ENCODE data around the gene SHISA7.

The SHISA7 gene

DNA sequence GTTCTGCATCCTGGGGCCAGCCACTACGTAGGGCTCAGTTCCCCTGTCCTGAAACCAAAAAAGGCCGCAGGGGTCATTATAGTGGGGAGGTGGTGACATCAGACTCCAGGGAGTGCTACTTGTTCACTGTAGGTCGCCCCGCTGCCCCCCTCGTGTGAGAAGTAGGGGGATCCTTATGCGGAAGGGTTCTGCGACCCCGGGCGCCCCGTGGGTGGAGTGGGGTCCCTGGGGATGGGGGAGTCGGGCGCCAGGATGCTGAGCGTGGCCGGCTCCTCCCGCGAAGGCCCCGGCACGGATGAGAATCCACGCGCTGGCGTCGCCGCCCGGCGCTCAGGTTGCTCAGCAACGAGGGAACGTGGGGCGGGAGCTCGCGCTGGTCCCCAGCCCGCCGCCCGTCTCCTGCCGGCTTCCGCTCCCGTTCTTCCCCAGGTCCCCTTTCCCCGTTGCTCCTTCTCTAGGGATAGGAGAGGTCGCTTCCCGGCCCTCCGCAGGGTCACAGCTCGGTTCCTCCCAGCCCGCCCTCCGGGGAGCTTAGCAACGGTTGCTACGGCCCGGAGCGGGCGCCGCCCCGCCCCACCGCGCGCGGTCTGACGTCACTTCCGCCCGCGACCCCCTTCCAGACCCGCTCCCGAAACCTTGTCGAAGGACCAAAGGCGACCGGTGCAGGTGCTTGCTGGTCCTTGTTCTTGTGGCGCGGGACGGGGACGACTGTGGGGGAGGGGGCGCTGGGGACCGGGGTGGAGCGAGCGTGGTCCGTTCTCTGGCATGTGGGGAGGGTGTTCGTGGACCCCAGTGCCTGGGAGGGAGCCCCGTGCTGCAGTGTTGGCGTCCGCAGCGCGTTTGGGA is 41.7 kb upstream of the SHISA7 start, which contains the start of gene NAT14:
Gene NAT14, plus strand, starts transcription at position 596 of the 846 bp plus-strand sequence. CDS start 521 bp downstream, outside the sequence.
- peak; percentile 93 for DNase-seq (ENCODE audit: low spot score)
- in situ Hi-C loops (cut with MboI; ENCODE audit: low sequenced_read_pairs, unreplicated experiment) = no loop called here
- TF ChIP-seq, protein P1, sequence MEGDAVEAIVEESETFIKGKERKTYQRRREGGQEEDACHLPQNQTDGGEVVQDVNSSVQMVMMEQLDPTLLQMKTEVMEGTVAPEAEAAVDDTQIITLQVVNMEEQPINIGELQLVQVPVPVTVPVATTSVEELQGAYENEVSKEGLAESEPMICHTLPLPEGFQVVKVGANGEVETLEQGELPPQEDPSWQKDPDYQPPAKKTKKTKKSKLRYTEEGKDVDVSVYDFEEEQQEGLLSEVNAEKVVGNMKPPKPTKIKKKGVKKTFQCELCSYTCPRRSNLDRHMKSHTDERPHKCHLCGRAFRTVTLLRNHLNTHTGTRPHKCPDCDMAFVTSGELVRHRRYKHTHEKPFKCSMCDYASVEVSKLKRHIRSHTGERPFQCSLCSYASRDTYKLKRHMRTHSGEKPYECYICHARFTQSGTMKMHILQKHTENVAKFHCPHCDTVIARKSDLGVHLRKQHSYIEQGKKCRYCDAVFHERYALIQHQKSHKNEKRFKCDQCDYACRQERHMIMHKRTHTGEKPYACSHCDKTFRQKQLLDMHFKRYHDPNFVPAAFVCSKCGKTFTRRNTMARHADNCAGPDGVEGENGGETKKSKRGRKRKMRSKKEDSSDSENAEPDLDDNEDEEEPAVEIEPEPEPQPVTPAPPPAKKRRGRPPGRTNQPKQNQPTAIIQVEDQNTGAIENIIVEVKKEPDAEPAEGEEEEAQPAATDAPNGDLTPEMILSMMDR (IDR thresholded peaks at IDR 0.05; ENCODE audit: borderline replicate concordance, control extremely low read depth, extremely low read depth, insufficient read depth, missing control alignments) = no peak

DNA sequence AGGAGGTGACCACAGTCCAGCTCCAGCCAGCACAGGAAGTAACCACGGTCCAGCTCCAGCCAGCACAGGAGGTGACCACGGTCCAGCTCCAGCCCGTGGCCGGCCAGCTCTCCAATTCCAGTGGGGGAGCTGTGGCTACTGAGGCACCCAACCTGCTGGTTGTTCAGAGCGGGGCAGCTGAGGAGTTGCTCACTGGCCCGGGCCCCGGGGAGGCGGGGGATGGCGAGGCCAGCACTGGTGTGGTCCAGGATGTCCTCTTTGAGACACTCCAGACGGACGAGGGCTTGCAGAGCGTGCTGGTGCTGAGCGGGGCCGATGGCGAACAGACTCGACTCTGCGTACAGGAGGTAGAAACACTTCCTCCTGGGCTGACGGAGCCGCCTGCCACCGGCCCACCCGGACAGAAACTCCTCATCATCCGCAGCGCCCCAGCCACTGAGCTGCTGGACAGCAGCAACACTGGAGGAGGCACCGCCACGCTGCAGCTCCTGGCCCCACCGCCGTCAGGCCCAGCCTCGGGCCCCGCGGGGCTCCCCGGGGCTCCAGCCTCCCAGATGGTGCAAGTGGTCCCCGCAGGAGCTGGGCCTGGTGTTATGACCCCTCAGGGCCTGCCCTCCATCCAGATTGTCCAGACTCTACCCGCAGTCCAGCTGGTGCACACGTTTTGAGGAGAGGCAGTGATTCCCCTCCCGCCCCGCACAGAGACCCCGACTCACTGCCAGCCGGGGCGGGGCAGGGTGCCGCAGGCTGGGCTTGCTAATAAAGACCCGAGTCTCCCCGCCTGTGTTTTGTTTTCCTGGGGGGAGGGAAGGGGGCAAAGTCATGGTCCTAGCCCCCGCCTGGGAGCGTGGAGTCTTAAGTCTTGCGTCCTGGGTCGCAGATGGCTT is 40.8 kb upstream of the SHISA7 start:
- in situ Hi-C loops (cut with MboI; ENCODE audit: low sequenced_read_pairs, unreplicated experiment) = no loop called here
- DNase-seq (ENCODE audit: low spot score) = no peak
- TF ChIP-seq, protein P1 (IDR thresholded peaks at IDR 0.05; ENCODE audit: borderline replicate concordance, control extremely low read depth, extremely low read depth, insufficient read depth, missing control alignments) = no peak

DNA sequence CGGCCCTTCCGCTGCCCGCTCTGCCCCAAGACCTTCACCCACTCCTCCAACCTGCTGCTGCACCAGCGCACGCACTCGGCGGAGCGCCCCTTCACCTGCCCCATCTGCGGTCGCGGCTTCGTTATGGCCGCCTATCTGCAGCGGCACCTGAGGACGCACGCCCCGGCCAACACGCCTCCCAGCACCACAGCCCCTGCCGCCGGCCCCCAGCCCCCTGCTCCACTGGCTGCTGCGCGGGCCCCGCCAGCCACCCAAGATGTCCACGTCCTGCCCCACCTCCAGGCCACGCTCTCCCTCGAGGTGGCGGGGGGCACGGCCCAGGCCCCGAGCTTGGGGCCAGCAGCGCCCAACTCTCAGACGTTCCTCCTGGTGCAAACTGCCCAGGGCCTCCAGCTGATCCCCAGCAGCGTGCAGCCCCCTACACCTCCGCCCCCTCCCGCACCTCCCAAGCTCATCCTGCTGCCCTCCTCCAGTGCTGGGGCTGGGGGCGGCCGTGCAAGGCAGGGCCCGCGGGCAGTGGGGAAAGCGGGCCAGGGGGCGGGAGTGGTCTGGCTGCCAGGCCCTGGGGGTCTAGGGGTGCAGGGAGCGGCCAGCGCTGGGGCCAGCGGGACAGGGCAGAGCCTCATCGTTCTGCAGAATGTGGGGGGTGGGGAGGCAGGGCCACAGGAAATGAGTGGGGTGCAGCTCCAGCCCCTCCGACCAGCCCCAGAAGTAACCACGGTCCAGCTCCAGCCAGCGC is 40.0 kb upstream of the SHISA7 start:
- no peak for DNase-seq (ENCODE audit: low spot score)
- in situ Hi-C loops (cut with MboI; ENCODE audit: low sequenced_read_pairs, unreplicated experiment) = no loop called here
- TF ChIP-seq, protein P1 (IDR thresholded peaks at IDR 0.05; ENCODE audit: borderline replicate concordance, control extremely low read depth, extremely low read depth, insufficient read depth, missing control alignments) = no peak

DNA sequence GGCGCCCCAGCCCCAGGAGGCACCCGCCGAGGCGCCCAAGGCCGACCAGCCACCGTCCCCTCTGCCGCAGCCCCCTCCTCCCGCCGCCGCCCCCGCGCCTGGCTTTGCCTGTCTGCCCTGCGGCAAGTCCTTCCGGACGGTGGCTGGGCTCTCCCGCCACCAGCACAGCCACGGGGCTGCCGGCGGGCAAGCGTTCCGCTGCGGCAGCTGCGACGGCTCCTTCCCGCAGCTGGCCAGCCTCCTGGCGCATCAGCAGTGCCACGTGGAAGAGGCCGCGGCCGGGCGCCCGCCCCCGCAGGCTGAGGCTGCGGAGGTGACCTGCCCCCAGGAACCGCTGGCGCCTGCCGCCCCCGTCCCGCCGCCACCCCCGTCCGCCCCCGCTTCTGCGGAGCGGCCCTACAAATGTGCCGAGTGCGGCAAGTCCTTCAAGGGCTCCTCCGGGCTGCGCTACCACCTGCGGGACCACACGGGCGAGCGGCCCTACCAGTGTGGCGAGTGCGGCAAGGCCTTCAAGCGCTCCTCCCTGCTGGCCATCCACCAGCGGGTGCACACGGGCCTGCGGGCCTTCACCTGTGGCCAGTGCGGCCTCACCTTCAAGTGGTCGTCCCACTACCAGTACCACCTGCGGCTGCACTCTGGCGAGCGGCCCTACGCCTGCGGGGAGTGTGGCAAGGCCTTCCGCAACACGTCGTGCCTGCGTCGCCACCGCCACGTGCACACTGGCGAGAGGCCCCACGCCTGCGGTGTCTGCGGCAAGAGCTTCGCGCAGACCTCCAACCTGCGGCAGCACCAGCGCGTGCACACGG is 39.3 kb upstream of the SHISA7 start:
- TF ChIP-seq, protein P1 (IDR thresholded peaks at IDR 0.05; ENCODE audit: borderline replicate concordance, control extremely low read depth, extremely low read depth, insufficient read depth, missing control alignments) = no peak
- no peak for DNase-seq (ENCODE audit: low spot score)
- in situ Hi-C loops (cut with MboI; ENCODE audit: low sequenced_read_pairs, unreplicated experiment) = no loop called here

DNA sequence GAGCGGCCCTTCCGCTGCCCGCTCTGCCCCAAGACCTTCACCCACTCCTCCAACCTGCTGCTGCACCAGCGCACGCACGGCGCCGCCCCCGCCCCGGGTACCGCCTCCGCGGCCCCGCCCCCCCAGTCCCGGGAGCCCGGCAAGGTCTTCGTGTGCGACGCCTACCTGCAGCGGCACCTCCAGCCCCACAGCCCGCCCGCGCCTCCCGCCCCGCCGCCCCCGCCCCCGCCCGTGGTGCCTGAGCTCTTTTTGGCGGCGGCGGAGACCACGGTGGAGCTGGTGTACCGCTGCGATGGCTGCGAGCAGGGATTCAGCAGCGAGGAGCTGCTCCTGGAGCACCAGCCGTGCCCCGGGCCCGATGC is 38.7 kb upstream of the SHISA7 start:
- in situ Hi-C loops (cut with MboI; ENCODE audit: low sequenced_read_pairs, unreplicated experiment) = no loop called here

More for the DNA sequence above, 38.7 kb upstream of the SHISA7 start:
- TF ChIP-seq, protein P1 (IDR thresholded peaks at IDR 0.05; ENCODE audit: borderline replicate concordance, control extremely low read depth, extremely low read depth, insufficient read depth, missing control alignments) = no peak
- DNase-seq (ENCODE audit: low spot score) = no peak

Measured in GM13976 (cell line).